MM.1S (cell line): Measurements from ENCODE around the gene QRICH1.

Experiments used
- DNase-seq: peaks from one replicate; pipeline ENCODE4 v3.0.0-alpha.2; 2015
- H2AFZ ChIP-seq: fragments of 300-600 bp; sonication (generic); 2 replicates; pipeline ENCODE4 v1.6.0; 2016; ENCODE audit warnings: antibody characterized with exemption, low read length
- H3F3A ChIP-seq: fragments of 300-600 bp; sonication (generic); 2 replicates; pipeline ENCODE4 v1.6.1; 2016; ENCODE audit warnings: mild to moderate bottlenecking, antibody characterized with exemption, low read length, moderate library complexity, mixed read lengths; ENCODE audit not compliant: insufficient read depth
- H3K27ac ChIP-seq: fragments of 300-600 bp; sonication (generic); 2 replicates; pipeline ENCODE4 v1.5.1; 2016; ENCODE audit warnings: mild to moderate bottlenecking, low read length
- H3K27me3 ChIP-seq: fragments of 300-600 bp; sonication (generic); replicated peaks from 2 replicates; pipeline ENCODE4 v1.6.0; 2016; ENCODE audit warnings: low read length; ENCODE audit not compliant: insufficient read depth
- H3K36me3 ChIP-seq: fragments of 300-600 bp; sonication (generic); replicated peaks from 2 replicates; pipeline ENCODE4 v1.6.1; 2016; ENCODE audit warnings: mild to moderate bottlenecking, low read length, mixed read lengths; ENCODE audit not compliant: insufficient read depth
- H3K4me1 ChIP-seq: fragments of 300-600 bp; sonication (generic); 2 replicates; pipeline ENCODE4 v1.6.1; 2016; ENCODE audit warnings: low read length, mixed read lengths
- H3K4me2 ChIP-seq: fragments of 300-600 bp; sonication (generic); 2 replicates; pipeline ENCODE4 v1.6.0; 2016; ENCODE audit warnings: low read depth, low read length
- H3K4me3 ChIP-seq: fragments of 300-600 bp; sonication (generic); 2 replicates; pipeline ENCODE4 v1.5.1; 2016; ENCODE audit warnings: low read length, mixed read lengths
- H3K79me2 ChIP-seq: fragments of 300-600 bp; sonication (generic); 2 replicates; pipeline ENCODE4 v1.6.1; 2016; ENCODE audit warnings: mixed run types, low read length, mixed read lengths
- H3K9ac ChIP-seq: fragments of 300-600 bp; sonication (generic); 2 replicates; pipeline ENCODE4 v1.6.1; 2016; ENCODE audit warnings: low read length, mixed read lengths
- H3K9me2 ChIP-seq: fragments of 300-600 bp; sonication (generic); replicated peaks from 2 replicates; pipeline ENCODE4 v1.6.1; 2016; ENCODE audit warnings: mild to moderate bottlenecking, low read length, mixed read lengths; ENCODE audit not compliant: insufficient read depth
- H3K9me3 ChIP-seq: fragments of 300-600 bp; sonication (generic); replicated peaks from 2 replicates; pipeline ENCODE4 v1.6.1; 2016; ENCODE audit warnings: mild to moderate bottlenecking, low read length, mixed read lengths; ENCODE audit not compliant: insufficient read depth
- H4K20me1 ChIP-seq: fragments of 300-600 bp; sonication (generic); 2 replicates; pipeline ENCODE4 v1.6.1; 2016; ENCODE audit warnings: mild to moderate bottlenecking, low read length, moderate library complexity, mixed read lengths; ENCODE audit not compliant: insufficient read depth
- CTCF ChIP-seq: fragments of 300-600 bp; sonication (generic); IDR thresholded peaks from 2 replicates; pipeline ENCODE4 v1.5.1; 2016; ENCODE audit warnings: antibody characterized with exemption, low read length, mixed read lengths
- EZH2 ChIP-seq: fragments of 300-600 bp; sonication (generic); optimal IDR thresholded peaks from 2 replicates; pipeline ENCODE3; 2017; ENCODE audit warnings: low read depth, mild to moderate bottlenecking, antibody characterized with exemption, low read length, mixed read lengths
- EZH2phosphoT487 ChIP-seq: fragments of 300-600 bp; sonication (generic); IDR thresholded peaks from 2 replicates; pipeline ENCODE4 v1.6.1; 2018; ENCODE audit warnings: antibody characterized with exemption, low read length

QRICH1 gene

DNA sequence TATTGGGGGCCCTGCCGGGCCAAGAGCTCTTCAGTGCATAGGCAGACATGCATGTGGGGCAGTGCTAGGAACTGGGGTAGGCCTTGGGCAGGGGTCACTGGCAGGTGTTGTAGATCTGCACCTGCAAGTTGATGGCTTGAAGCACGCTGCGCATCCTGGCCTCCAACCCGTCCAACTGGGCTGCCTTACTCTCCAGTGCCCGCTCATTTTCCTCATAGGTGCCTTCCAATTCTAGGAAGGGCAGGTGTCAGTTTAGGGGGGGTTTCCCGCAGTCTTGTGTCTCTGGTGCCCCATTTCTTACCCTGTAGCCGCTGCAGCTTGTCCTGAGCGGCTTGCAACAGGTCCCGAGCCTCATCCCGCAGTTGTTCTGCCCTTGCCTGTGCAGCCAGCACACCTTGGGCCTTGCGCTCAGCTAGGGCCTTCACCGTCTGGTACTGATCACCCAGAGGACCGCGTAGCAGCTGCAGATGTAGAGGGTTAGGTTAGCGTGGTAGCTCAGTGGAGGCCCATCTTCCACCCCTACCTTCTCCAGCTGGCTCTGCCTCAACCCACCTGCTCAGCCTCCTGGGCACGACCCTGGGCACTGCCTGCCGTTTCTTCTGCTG, 27.4 kb upstream of the QRICH1 start:
- H3K36me3 ChIP-seq = no peaks in the 10 kb centered on the region
- DNase-seq = no peak
- H3K9me3 ChIP-seq = no peaks in the 10 kb centered on the region
- peaks cover 12% of the 10 kb centered on the region for H3F3A ChIP-seq
- H3K27ac ChIP-seq = peak overlapping the region; percentile 68; the same call in 1 of the 2 replicates
- no peak for TF ChIP-seq EZH2phosphoT487
- no peak for TF ChIP-seq CTCF
- no peak for TF ChIP-seq EZH2
- no peaks in the 10 kb centered on the region for H4K20me1 ChIP-seq
- peaks cover 24% of the 10 kb centered on the region for H3K79me2 ChIP-seq
- H3K4me1 ChIP-seq = peaks cover 8% of the 10 kb centered on the region
- no peaks in the 10 kb centered on the region for H3K9me2 ChIP-seq
- peak overlapping the region; percentile 99; the same call in 1 of the 2 replicates for H3K4me2 ChIP-seq
- H2AFZ ChIP-seq = peak overlapping the region; percentile 92
- H3K9ac ChIP-seq = peak overlapping the region; percentile 96; the same call in 1 of the 2 replicates
- peak overlapping the region; percentile 92 for H3K4me3 ChIP-seq
- H3K27me3 ChIP-seq = peaks cover 3% of the 10 kb centered on the region; the same call in 1 of the 2 replicates

DNA sequence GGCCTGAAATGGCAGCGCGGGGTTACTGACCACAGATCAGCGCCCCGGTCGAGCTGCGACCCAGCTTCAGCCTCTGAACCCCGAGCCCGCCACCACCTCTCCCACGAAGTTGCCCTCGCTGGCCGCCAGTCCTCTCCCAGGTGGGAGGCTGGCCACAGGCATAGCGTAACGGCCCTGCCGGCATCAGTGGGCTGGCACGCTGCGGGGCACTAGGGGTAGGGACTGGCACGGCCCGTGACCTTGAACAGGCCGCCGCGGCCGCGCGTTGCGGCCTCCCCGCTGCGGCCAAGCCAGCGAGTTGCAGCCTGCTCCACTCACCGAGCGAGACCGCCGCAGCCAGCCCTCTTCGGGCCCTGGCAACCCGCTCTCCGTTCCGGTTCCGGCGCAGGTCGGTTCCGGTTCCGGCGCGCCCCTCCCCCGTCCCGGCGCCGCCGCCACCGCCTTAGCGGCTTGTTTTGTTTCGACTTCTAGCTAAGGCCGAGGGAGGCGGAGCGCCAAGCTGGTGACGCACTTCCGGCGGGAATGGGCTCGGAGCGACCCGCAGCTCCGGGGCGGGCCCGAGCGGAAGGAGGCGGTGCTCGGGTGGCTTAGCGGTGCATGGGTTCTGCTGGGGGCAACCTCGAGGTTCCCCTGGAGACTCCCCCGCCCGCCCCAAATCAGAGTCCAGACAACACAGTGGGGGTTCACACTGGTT, 26.7 kb upstream of the QRICH1 start, which contains the start of gene USP19:
USP19 (minus strand) TSS at position 386 of the 694 bp plus-strand sequence. CDS start 1,678 bp downstream, outside the sequence.
- Histone ChIP-seq H3K27me3 (peaks cover 3% of the 10 kb centered on the region; the same call in 1 of the 2 replicates), H3K9me2 (no peaks in the 10 kb centered on the region), H3K79me2 (peaks cover 24% of the 10 kb centered on the region), H3K4me2 (peak within 1 kb of the TSS; percentile 99), H4K20me1 (no peaks in the 10 kb centered on the region), H3K4me3 (peak within 1 kb of the TSS; percentile 92), H3K36me3 (no peaks in the 10 kb centered on the region), H2AFZ (peak within 1 kb of the TSS; percentile 92), H3K9me3 (no peaks in the 10 kb centered on the region), H3K9ac (peak within 1 kb of the TSS; percentile 96), H3K27ac (peak within 1 kb of the TSS; percentile 68; the same call in 1 of the 2 replicates), H3K4me1 (peaks cover 8% of the 10 kb centered on the region), H3F3A (peaks cover 12% of the 10 kb centered on the region)
- peak; percentile 96 for DNase-seq
- no peak for TF ChIP-seq EZH2
- TF ChIP-seq CTCF = no peak
- TF ChIP-seq EZH2phosphoT487 = no peak

DNA sequence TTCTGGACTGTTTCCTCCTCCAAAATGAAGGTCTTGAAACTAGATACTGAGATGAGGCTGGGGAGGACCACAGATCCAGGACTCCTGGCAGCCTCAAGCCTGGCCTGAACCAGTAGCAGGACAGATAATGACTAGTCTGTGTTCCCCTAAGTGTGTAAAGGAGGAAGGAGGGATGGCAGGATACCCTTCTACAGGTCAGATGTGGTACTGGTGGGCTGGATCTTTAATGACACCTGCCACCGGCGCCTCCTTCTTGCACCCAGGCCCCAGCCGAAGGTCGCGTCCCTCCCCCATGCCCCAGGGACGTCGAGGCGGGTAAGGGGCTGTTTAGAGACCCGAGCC, 26.2 kb upstream of the QRICH1 start:
- H3K4me2 ChIP-seq = peak overlapping the region; percentile 99
- peak overlapping the region; percentile 92 for H2AFZ ChIP-seq
- no peaks in the 10 kb centered on the region for H3K9me2 ChIP-seq
- no peak for DNase-seq
- H3K79me2 ChIP-seq = peaks cover 24% of the 10 kb centered on the region
- 0 out of 2 replicates have a peak, but pooled peaks cover 2% of the 10 kb centered on the region for H3K36me3 ChIP-seq
- peaks cover 3% of the 10 kb centered on the region; the same call in 1 of the 2 replicates for H3K27me3 ChIP-seq
- H3K9ac ChIP-seq = peak overlapping the region; percentile 96
- H3K4me3 ChIP-seq = peak overlapping the region; percentile 92
- peaks cover 8% of the 10 kb centered on the region for H3K4me1 ChIP-seq
- TF ChIP-seq EZH2phosphoT487 = no peak
- peaks cover 12% of the 10 kb centered on the region for H3F3A ChIP-seq
- H3K27ac ChIP-seq = peak overlapping the region; percentile 68; the same call in 1 of the 2 replicates
- no peaks in the 10 kb centered on the region for H4K20me1 ChIP-seq
- no peaks in the 10 kb centered on the region for H3K9me3 ChIP-seq
